ENCODE measurements around the gene TOP2B. TPM values are rescaled to one million over a fixed set of nuclear protein-coding genes. Genes with fewer than 3 reads are reported as not detected.

Gene TOP2B
- total RNA-seq, 1 donor from 2014 or later = 169 TPM

GRCh38 chr3:25674670-25675069 lies 10.0 kb upstream of the TOP2B start:
- no peak for DNase-seq

GRCh38 chr3:25673738-25674298 lies 9.1 kb upstream of the TOP2B start:
- DNase-seq = no peak

- DNase-seq = no peak
These were observed 891 bp upstream of the TOP2B start for GRCh38 chr3:25665315-25666280.

- DNase-seq = peak; percentile 85
These were observed 567 bp downstream of the TOP2B start for GRCh38 chr3:25663869-25664811.

DNA sequence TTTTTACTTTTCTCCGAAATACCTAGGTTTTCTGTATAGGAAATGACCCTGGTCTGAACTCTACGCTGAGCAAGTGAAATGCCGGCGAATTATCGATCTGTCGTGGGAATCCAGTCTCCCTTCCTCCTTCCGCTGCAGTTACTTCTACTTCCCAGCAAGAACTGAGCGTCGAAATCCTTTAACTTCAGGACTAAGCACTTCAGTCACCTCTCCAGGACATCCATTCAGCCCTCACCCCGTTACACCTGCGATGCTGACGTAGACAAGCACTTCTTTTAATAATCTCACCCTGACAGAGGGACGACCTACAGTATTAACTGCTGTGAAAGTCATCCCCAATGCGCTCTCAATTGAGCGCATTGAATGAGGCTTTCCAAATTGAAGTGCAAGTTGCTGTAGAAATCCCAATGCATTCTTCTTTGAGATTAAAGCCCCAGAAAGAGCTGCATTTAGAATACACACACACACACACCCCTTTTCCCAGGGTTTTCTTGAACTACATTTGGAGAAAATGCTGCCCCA lies 1.3 kb downstream of the TOP2B start:
- DNase-seq = peak; percentile 47

GRCh38 chr3:25662736-25663320 lies 1.9 kb downstream of the TOP2B start:
- peak; percentile 11 for DNase-seq

DNA sequence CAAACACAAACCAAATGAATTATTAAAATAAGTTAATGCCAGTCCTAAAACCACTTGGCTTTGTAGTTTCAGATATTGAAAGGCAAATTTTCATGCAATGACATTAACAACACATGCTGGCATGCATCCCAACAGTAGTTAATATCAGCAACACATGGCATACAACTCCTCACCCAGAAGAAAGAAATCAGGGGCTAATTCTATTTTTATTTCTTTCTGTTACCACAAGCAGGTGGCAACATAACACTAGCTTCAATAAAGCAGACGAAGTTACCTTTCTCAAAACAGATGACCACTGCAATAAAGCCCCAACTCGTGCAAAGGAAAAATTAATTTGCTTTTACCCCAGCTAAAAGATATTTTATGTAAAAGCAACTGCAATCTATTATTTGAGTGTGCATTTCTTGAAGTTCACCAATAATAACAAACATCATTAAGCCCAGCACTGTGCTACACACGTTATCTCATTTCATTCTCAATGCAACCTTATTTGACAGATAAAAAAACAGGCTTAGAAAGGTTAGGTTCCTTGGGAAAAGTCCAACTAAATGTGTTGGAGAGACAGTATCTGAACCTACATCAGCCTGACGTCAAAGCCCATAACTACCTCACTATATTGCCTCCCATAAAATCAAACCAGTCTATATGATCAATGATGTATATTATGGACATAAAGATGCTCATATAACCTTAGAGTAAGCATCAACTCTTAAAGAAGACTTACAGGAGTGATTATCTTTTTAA lies 2.8 kb downstream of the TOP2B start:
- DNase-seq = peak; percentile 55

GRCh38 chr3:25658836-25659235 lies 5.9 kb downstream of the TOP2B start:
- DNase-seq = no peak

- DNase-seq = no peak
These were observed 7.4 kb downstream of the TOP2B start for GRCh38 chr3:25657293-25657692.

- DNase-seq = no peak
These were observed 9.0 kb downstream of the TOP2B start for GRCh38 chr3:25655659-25656058.

DNA sequence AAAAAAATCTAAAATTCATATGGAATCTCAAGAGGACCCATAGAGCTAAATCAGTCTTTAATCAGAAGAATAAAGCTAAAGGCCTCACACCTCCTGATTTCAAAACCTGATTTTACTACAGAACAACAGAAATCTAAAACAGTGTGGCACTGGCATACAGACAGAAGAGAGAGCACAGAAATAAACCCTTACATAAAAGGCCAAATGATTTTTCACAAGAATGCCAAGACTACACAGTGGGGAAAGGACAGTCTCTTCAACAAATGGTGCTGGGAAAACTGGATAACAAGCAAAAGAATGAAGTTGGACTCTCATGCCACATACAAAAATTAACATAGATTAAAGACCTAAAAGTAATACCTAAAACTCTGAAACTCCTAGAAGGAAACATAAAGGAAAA lies 10.1 kb downstream of the TOP2B start:
- no peak for DNase-seq

GRCh38 chr3:25653322-25653721 lies 11.4 kb downstream of the TOP2B start:
- DNase-seq = no peak

DNA sequence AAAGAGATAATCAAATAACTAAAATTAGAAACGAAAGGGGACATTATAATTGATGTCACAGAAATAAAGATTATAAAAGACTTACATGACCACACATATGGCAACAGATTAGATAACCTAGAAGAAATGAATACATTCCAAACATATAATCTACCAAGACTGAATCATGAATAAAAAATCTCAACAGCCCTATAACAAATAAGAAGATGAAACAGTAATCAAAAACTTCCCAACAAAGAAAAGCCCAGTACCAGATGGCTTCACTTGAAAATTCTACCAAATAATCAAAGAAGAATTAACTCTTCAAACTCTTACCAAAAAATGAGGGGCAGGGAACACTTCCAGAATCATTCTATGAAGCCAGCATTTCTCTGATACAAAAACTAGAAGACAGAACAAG lies 11.8 kb downstream of the TOP2B start:
- DNase-seq = no peak

- no peak for DNase-seq
These were observed 15.5 kb downstream of the TOP2B start for GRCh38 chr3:25648925-25649830.

GRCh38 chr3:25648107-25648535 lies 16.6 kb downstream of the TOP2B start:
- peak; percentile 69 for DNase-seq

GRCh38 chr3:25635038-25635437 lies 29.7 kb downstream of the TOP2B start:
- no peak for DNase-seq

GRCh38 chr3:25633919-25634318 lies 30.8 kb downstream of the TOP2B start:
- no peak for DNase-seq

GRCh38 chr3:25631989-25632388 lies 32.7 kb downstream of the TOP2B start:
- DNase-seq = no peak

GRCh38 chr3:25621087-25621486 lies 43.6 kb downstream of the TOP2B start:
- DNase-seq = no peak

DNA sequence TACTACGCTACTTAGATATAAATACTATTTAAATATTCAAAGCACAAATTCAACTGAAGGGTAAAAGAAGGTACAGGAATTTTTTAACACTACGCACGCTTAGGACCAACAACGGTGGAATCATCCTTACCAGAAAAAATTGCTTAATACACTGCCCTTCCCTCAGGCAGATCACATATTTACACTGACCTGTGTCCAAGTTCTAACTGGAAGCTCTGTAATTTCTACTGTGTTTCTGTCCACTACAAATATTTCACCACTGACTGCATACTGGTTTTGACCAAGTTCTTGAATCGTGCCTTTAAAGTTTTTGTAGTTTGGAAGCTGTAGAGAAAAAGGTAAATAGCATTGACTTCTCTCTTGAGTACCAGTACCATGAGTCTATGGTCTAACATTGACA lies 44.2 kb downstream of the TOP2B start:
- DNase-seq = no peak

Data from tongue (tissue), 2 donors.